Spinal cord (tissue), 10 donors: ENCODE data around the gene FBLN7. TPM values are rescaled to one million over a fixed set of nuclear protein-coding genes. Genes with fewer than 3 reads are reported as not detected.

Experiments used
- DNase-seq, 6 donors: peaks; one replicate each; pipeline versions ENCODE4 v3.0.0 to v3.0.0-alpha.2; 2013 to 2015; ENCODE audit warnings: low spot score in 6 of 6, low read depth in 4 of 6
- H3K27ac ChIP-seq: one replicate; pipeline ENCODE4 v1.5.1; 2013; ENCODE audit warnings: low read depth, low read length, control low read depth
- H3K27me3 ChIP-seq: one replicate; pipeline ENCODE4 v1.6.1; 2013; ENCODE audit warnings: low read length; ENCODE audit not compliant: control insufficient read depth, insufficient read depth
- H3K36me3 ChIP-seq: one replicate; pipeline ENCODE4 v1.6.1; 2013; ENCODE audit warnings: low read length; ENCODE audit not compliant: control insufficient read depth, insufficient read depth
- H3K4me1 ChIP-seq: one replicate; pipeline ENCODE4 v1.6.1; 2013; ENCODE audit warnings: low read length; ENCODE audit not compliant: control insufficient read depth, insufficient read depth
- H3K4me3 ChIP-seq: one replicate; pipeline ENCODE4 v1.5.1; 2013; ENCODE audit warnings: low read depth, low read length, control low read depth
- H3K9me3 ChIP-seq: one replicate; pipeline ENCODE4 v1.6.1; 2013; ENCODE audit warnings: low read length; ENCODE audit not compliant: control insufficient read depth, insufficient read depth
- WGBS: methylation state at CpG from one replicate; pipeline ENCODE4 v1.1.5; 2013; ENCODE audit warnings: missing lambda C conversion rate; ENCODE audit not compliant: insufficient coverage; 5-methylcytosine and 5-hydroxymethylcytosine counted together
- polyA plus RNA-seq, 2 donors: library from polyadenylated mRNA; unstranded; fragments of 120-200 nt; gene quantifications; one replicate each; pipeline ENCODE4 v1.2.1, GENCODE V29; 2013; ENCODE audit not compliant: insufficient read length in 2 of 2
- total RNA-seq, 2 donors: library from RNA; depleted of rRNA in 1 of 2; stranded (reverse); fragments of 120-200 nt in 1 of 2; fragments of >200 nt in 1 of 2; gene quantifications; one replicate each; pipeline versions ENCODE4 v1.2.3 to v1.2.4, GENCODE V29; 2013 to 2014
- donor health status: healthy.

The FBLN7 gene
- total and polyA plus RNA-seq, 4 donors: 3.2 to 12.7 (median 8.3) TPM

- Histone ChIP-seq H3K4me3 (no peak overlapping the region), H3K36me3 (peaks cover 3% of the 10 kb centered on the region), H3K4me1 (no peaks in the 10 kb centered on the region), H3K27me3 (no peaks in the 10 kb centered on the region), H3K9me3 (no peaks in the 10 kb centered on the region), H3K27ac (no peak overlapping the region)
- WGBS: 100% methylated on average over 1 of the region's 3 CpGs
- DNase-seq: peak in 1 of 6 donors; percentile 5
Measured at GRCh38 chr2:112216167-112216566, 78.0 kb downstream of the FBLN7 start.

GRCh38 chr2:112217854-112218253 is 79.7 kb downstream of the FBLN7 start:
- Histone ChIP-seq H3K27ac (no peak overlapping the region), H3K36me3 (peaks cover 7% of the 10 kb centered on the region), H3K4me3 (no peak overlapping the region), H3K9me3 (no peaks in the 10 kb centered on the region), H3K4me1 (no peaks in the 10 kb centered on the region), H3K27me3 (no peaks in the 10 kb centered on the region)
- DNase-seq: no peak

- WGBS: 100% methylated on average over 2 of the region's 3 CpGs
- Histone ChIP-seq H3K4me3 (no peak overlapping the region), H3K36me3 (peaks cover 4% of the 10 kb centered on the region), H3K9me3 (no peaks in the 10 kb centered on the region), H3K27ac (no peak overlapping the region), H3K27me3 (no peaks in the 10 kb centered on the region), H3K4me1 (no peaks in the 10 kb centered on the region)
- DNase-seq: no peak
Measured at GRCh38 chr2:112220186-112220585, 82.0 kb downstream of the FBLN7 start.

- H3K4me3 ChIP-seq: no peak overlapping the region
- H3K27ac ChIP-seq: no peak overlapping the region
- H3K27me3 ChIP-seq: no peaks in the 10 kb centered on the region
- DNase-seq: no peak
- H3K9me3 ChIP-seq: no peaks in the 10 kb centered on the region
- no peaks in the 10 kb centered on the region for H3K4me1 ChIP-seq
- WGBS: no CpG with 5 or more reads among the region's 3 CpGs
- H3K36me3 ChIP-seq: peaks cover 4% of the 10 kb centered on the region
Measured at GRCh38 chr2:112220831-112221230, 82.6 kb downstream of the FBLN7 start.

GRCh38 chr2:112229348-112229747 is 91.2 kb downstream of the FBLN7 start:
- no peak for DNase-seq
- no peaks in the 10 kb centered on the region for H3K27me3 ChIP-seq
- no peak overlapping the region for H3K27ac ChIP-seq
- no peaks in the 10 kb centered on the region for H3K9me3 ChIP-seq
- peaks cover 6% of the 10 kb centered on the region for H3K36me3 ChIP-seq
- H3K4me3 ChIP-seq: no peak overlapping the region
- H3K4me1 ChIP-seq: no peaks in the 10 kb centered on the region

- Histone ChIP-seq H3K27me3 (no peaks in the 10 kb centered on the region), H3K9me3 (no peaks in the 10 kb centered on the region), H3K27ac (no peak overlapping the region), H3K4me3 (no peak overlapping the region), H3K36me3 (peaks cover 6% of the 10 kb centered on the region), H3K4me1 (no peaks in the 10 kb centered on the region)
- DNase-seq: no peak
- WGBS: no CpG with 5 or more reads among the region's 3 CpGs
Measured at GRCh38 chr2:112230371-112230770, 92.2 kb downstream of the FBLN7 start.

Other genes with a start within 250 kb of the FBLN7 start
- 10 to 100 TPM; 13.4 to 16.8 TPM for gene MERTK, start 239.8 kb upstream of the FBLN7 start, total RNA-seq
- gene MERTK, start 239.8 kb upstream of the FBLN7 start, polyA plus RNA-seq: 10 to 100 TPM; 15.8 to 16.8 TPM
- 10 to 100 TPM in 1 of 2 donors, 1 to 10 TPM in 1; 8.5 to 18.1 TPM for gene TMEM87B, start 83.1 kb upstream of the FBLN7 start, total RNA-seq
- 10 to 100 TPM; 10.1 to 10.3 TPM for gene TMEM87B, start 83.1 kb upstream of the FBLN7 start, polyA plus RNA-seq
- gene ZC3H8, start 116.7 kb downstream of the FBLN7 start, total RNA-seq: 10 to 100 TPM; 14.3 to 18.1 TPM
- 10 to 100 TPM; 17.4 to 22.7 TPM for gene ZC3H8, start 116.7 kb downstream of the FBLN7 start, polyA plus RNA-seq
- gene ZC3H6, start 137.2 kb downstream of the FBLN7 start, total RNA-seq: 10 to 100 TPM; 14.8 to 17.6 TPM
- gene ZC3H6, start 137.2 kb downstream of the FBLN7 start, polyA plus RNA-seq: 1 to 10 TPM; 8.8 to 9.0 TPM